Activated B cell treated with CpG ODN at 0.5 μM for 24 hours (primary cell): ENCODE results near the gene MYO1E. TPM values are rescaled to one million over a fixed set of nuclear protein-coding genes. Genes with fewer than 3 reads are reported as not detected.
"Not testable (repeated sequence)": the region's sequence is repeated elsewhere in the genome, so short reads cannot be mapped to it uniquely, and the experiment has no call there.

Experiments used
- ATAC-seq: fragments of 200-7000 bp; cut with Tn5 transposase; one replicate; pipeline ENCODE4 v1.10.0; 2021; ENCODE audit warnings: low read depth, mild to moderate bottlenecking, moderate library complexity
- CTCF ChIA-PET: fragments of 350-600 bp; sonication (Branson Sonifier 250); formaldehyde crosslinking; loops from one replicate; lab custom pipeline; 2021; ENCODE audit warnings: antibody characterized with exemption; lab: Charles Lee
- POLR2A ChIA-PET: fragments of 350-600 bp; sonication (Branson Sonifier 250); formaldehyde crosslinking; loops from one replicate; lab custom pipeline; 2021; ENCODE audit warnings: antibody characterized with exemption; lab: Charles Lee
- DNase-seq: peaks from one replicate; pipeline ENCODE4 v3.0.0; 2022
- H3K27ac Mint-ChIP-seq: one replicate; pipeline ENCODE4 v1.8.0; 2020; ENCODE audit warnings: mixed read lengths
- H3K27me3 Mint-ChIP-seq: one replicate; pipeline ENCODE4 v1.8.0; 2021; ENCODE audit warnings: mixed read lengths
- H3K36me3 Mint-ChIP-seq: one replicate; pipeline ENCODE4 v1.8.0; 2021; ENCODE audit warnings: low read depth, mixed read lengths
- H3K4me1 Mint-ChIP-seq: one replicate; pipeline ENCODE4 v1.8.0; 2021; ENCODE audit warnings: mixed read lengths
- H3K4me3 Mint-ChIP-seq: one replicate; pipeline ENCODE4 v1.8.0; 2020; ENCODE audit warnings: mild to moderate bottlenecking, mixed read lengths
- H3K9me3 Mint-ChIP-seq: one replicate; pipeline ENCODE4 v1.8.0; 2020; ENCODE audit warnings: mixed read lengths
- intact Hi-C: fragments of 100-400 bp; cut with micrococcal nuclease; formaldehyde crosslinking; loops from one replicate; pipeline ENCODE4 v1.15.1; 2024
- total RNA-seq: library from RNA; stranded (reverse); gene quantifications from 2 replicates; pipeline ENCODE4 v1.2.3, GENCODE V29; 2022
- TF ChIP-seq, protein P1 (sequence below): fragments of 200-600 bp; IDR thresholded peaks from one replicate; pipeline ENCODE4 v1.8.0; 2022; ENCODE audit warnings: antibody characterized with exemption, mild to moderate bottlenecking

The MYO1E gene
- total RNA-seq, 1 donor from 2014 or later = 186 TPM

DNA sequence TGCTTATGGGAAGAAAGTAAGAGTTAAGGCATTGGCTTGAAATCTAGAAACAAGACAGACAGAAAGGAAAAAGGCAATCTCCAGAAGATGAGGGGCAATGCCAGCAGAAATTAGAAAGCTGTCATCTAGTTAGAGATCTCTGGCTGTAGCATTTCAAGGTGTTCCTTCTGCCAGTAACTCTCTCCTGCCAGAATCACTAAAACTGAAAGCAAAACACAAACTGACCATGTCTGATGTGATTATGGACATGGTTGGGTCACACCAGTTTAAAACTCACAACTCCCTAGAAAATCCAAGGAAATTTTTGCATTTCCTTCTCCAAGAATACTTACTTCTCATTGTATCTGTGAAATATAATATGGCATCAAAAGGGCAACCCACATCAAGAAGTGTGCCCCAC is 83.1 kb downstream of the MYO1E start:
- Mint-ChIP-seq H3K4me1 (peaks cover 54% of the 10 kb centered on the region), H3K4me3 (no peak overlapping the region), H3K27me3 (no peaks in the 10 kb centered on the region), H3K36me3 (no peaks in the 10 kb centered on the region), H3K9me3 (no peaks in the 10 kb centered on the region), H3K27ac (no peak overlapping the region)
- no peak for ATAC-seq
- POLR2A ChIA-PET = interaction anchor here (1.0 kb wide), 1 partner anchor 11 kb away, joined by 3 read pairs; no protein-coding TSS in a partner anchor
- DNase-seq = no peak
- TF ChIP-seq, protein P1, sequence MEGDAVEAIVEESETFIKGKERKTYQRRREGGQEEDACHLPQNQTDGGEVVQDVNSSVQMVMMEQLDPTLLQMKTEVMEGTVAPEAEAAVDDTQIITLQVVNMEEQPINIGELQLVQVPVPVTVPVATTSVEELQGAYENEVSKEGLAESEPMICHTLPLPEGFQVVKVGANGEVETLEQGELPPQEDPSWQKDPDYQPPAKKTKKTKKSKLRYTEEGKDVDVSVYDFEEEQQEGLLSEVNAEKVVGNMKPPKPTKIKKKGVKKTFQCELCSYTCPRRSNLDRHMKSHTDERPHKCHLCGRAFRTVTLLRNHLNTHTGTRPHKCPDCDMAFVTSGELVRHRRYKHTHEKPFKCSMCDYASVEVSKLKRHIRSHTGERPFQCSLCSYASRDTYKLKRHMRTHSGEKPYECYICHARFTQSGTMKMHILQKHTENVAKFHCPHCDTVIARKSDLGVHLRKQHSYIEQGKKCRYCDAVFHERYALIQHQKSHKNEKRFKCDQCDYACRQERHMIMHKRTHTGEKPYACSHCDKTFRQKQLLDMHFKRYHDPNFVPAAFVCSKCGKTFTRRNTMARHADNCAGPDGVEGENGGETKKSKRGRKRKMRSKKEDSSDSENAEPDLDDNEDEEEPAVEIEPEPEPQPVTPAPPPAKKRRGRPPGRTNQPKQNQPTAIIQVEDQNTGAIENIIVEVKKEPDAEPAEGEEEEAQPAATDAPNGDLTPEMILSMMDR = no peak
- CTCF ChIA-PET = interaction anchor here (0.7 to 1.3 kb wide), 2 partner anchors 11 to 43 kb away, joined by 3 read pairs; no protein-coding TSS in a partner anchor
- intact Hi-C loops = no loop called here

DNA sequence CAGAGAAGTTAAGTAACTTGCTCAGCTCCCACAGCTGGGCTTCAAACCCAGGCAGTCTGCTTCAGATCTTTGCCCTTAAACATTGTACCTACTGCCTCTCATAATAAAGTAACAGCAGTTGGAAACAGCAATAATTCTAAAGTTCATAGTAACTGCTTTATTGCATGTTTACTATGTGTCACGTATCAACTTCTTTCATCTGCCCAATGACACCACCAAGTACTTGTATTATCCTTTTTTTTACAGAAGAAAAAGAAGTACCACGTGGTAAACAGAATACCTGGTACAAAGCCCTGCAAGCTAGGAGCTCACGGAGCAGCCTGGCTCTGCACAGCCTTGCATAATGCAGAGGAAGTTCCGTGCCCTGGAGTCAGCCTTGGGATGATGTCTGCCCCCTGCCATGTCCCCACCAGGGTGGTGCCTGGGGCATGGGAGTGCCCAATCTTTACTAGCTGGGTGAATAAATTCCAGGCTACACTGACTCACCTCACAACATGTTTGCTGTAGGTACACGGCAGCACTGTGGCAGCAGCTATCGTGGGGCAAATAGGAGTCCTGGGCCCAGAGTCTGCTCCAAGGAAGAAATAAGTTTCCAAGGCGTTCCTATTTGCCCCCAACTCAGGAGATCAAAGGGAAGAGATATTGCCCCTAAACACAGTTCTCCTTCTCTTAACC is 88.8 kb downstream of the MYO1E start:
- POLR2A ChIA-PET = interaction anchor here (0.6 kb wide), 1 partner anchor 36 kb away, joined by 6 read pairs; no protein-coding TSS in a partner anchor
- no peak overlapping the region for H3K27ac Mint-ChIP-seq
- H3K27me3 Mint-ChIP-seq = no peaks in the 10 kb centered on the region
- no peak for DNase-seq
- CTCF ChIA-PET = no interaction called here
- H3K4me1 Mint-ChIP-seq = peaks cover 23% of the 10 kb centered on the region
- TF ChIP-seq, protein P1 = no peak
- intact Hi-C loops = no loop called here
- ATAC-seq = no peak
- H3K4me3 Mint-ChIP-seq = no peak overlapping the region
- no peaks in the 10 kb centered on the region for H3K36me3 Mint-ChIP-seq
- no peaks in the 10 kb centered on the region for H3K9me3 Mint-ChIP-seq

DNA sequence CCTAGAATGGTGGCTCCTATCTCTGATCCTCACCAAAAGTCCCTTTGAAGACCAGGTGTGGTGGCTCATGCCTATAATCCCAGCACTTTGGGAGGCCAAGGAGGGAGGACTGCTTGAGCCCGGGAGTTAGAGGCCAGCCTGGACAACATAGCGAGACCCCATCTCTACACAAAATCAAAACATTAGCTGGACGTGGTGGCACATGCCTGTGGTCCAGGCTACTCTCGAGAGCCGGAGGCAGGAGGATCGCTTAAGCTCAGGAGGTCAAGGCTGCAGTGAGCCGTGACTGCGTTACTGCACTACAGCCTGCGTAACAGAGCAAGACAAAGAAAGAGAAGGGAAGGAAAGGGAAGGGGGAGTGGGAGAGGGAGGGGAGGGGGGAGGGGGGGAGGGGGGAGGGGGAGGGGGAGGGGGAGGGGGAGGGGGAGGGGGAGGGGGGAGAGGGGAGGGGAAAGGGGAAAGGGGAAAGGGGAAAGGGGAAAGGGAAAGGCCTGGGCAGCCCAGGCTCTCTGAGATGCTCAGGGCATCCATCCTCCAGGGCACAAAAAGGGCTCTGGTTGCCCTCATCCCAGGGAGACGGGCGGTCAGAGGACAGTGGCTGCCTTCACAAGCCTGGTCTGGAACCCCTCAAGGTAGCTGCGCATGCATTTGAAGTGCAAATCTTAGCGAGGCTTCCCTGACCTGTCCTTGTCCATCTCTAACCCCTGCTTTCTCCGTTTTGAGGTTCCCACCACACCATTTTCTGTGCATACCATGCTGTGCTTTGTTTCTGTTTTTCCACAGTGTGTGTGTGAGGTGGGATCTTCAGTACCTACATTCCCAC is 89.9 kb downstream of the MYO1E start:
- ChIA-PET POLR2A (no interaction called here), CTCF (no interaction called here)
- Mint-ChIP-seq H3K27ac (no peak overlapping the region), H3K4me3 (no peak overlapping the region), H3K4me1 (peaks cover 23% of the 10 kb centered on the region), H3K9me3 (no peaks in the 10 kb centered on the region), H3K27me3 (no peaks in the 10 kb centered on the region), H3K36me3 (no peaks in the 10 kb centered on the region)
- DNase-seq (no peak), ATAC-seq (no peak)
- TF ChIP-seq, protein P1 = no peak
- intact Hi-C loops = no loop called here

DNA sequence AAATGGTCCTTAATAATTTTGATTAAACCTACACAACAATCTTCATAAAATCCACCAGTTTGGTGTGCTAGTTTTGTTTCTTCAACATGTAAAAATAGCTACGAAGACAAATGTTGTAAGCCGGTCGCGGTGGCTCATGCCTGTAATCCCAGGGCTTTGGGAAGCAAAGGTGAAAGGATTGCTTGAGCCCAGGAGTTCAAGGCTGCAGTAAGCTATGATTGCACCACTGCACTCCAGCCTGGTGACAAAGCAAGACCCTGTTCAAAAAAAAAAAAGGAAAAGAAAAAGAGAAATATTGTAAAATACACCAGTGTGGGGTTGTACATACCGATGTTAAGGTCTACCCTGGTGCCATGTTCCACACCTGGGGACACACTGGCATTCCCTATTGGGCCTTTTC is 91.0 kb downstream of the MYO1E start:
- Mint-ChIP-seq H3K4me1 (peaks cover 25% of the 10 kb centered on the region), H3K27me3 (no peaks in the 10 kb centered on the region), H3K4me3 (no peak overlapping the region), H3K36me3 (no peaks in the 10 kb centered on the region), H3K27ac (no peak overlapping the region), H3K9me3 (no peaks in the 10 kb centered on the region)
- ChIA-PET POLR2A (interaction anchor here (0.6 kb wide), 1 partner anchor 167 kb away, joined by 3 read pairs; no protein-coding TSS in a partner anchor), CTCF (no interaction called here)
- intact Hi-C loops = no loop called here
- no peak for ATAC-seq
- TF ChIP-seq, protein P1 = no peak
- DNase-seq = no peak

DNA sequence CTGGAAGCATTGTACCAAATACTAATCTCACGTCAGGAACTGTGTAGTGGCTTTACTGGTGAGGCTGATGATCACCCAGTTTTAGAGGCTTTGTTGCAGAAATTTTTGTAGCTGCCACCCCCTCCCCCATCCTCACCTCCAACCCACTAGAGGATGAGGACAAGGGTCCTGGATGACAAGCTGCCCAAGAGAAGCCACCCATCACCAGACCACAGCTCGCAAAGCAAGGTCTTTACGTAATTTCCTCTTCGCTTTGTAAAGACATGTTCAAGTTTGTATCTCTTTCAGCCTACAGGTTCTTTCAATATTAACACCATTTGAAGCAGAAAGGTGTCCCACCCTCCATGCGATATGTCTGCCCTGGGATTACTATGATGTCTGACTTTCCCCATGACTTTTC is 91.8 kb downstream of the MYO1E start:
- TF ChIP-seq, protein P1 = no peak

DNA sequence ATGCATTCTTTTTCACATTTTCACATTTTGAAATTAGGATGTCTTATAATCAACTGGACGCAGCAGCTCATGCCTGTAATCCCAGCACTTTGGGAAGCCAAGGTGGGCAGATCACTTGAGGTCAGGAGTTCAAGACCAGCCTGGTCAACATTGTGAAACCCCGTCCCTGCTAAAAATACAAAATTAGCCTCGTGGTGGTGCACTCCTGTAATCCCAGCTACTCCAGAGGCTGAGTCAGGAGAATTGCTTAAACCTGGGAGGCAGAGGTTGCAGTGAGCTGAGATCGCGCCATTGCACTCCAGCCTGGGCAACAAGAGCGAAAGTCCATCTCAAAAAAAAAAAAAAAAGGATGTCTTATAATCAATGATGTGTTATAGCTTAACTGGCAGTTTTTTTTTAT is 92.4 kb downstream of the MYO1E start:
- DNase-seq, CTCF ChIA-PET, H3K4me3 Mint-ChIP-seq, intact Hi-C loops, H3K27ac Mint-ChIP-seq, ATAC-seq, H3K9me3 Mint-ChIP-seq, H3K27me3 Mint-ChIP-seq, H3K36me3 Mint-ChIP-seq: not testable (repeated sequence)
- POLR2A ChIA-PET = interaction anchor here (0.6 kb wide), 1 partner anchor 96 kb away, joined by 4 read pairs; no protein-coding TSS in a partner anchor
- peaks cover 32% of the 10 kb centered on the region for H3K4me1 Mint-ChIP-seq

More for the DNA sequence above, 91.8 kb downstream of the MYO1E start:
- POLR2A ChIA-PET = no interaction called here
- CTCF ChIA-PET = no interaction called here
- Mint-ChIP-seq H3K27me3 (no peaks in the 10 kb centered on the region), H3K4me1 (peaks cover 27% of the 10 kb centered on the region), H3K4me3 (no peak overlapping the region), H3K9me3 (no peaks in the 10 kb centered on the region), H3K36me3 (no peaks in the 10 kb centered on the region), H3K27ac (no peak overlapping the region)
- ATAC-seq = no peak
- no peak for DNase-seq
- intact Hi-C loops = no loop called here
